CD4-positive, alpha-beta T cell (primary cell): ENCODE data around the gene ADAM11. TPM values are rescaled to one million over a fixed set of nuclear protein-coding genes. Genes with fewer than 3 reads are reported as not detected.
"Not testable (repeated sequence)": the region's sequence is repeated elsewhere in the genome, so short reads cannot be mapped to it uniquely, and the experiment has no call there.

Source experiments
- ATAC-seq: fragments of 200-7000 bp; cut with Tn5 transposase; one replicate; pipeline ENCODE4 v1.10.0; 2022; ENCODE audit warnings: mild to moderate bottlenecking; ENCODE audit not compliant: poor library complexity
- CTCF ChIA-PET: fragments of 350-600 bp; sonication (Branson Sonifier 250); formaldehyde crosslinking; loops from one replicate; lab custom pipeline; 2021; ENCODE audit warnings: antibody characterized with exemption, inconsistent platforms; lab: Charles Lee
- POLR2A ChIA-PET: fragments of 350-600 bp; sonication (Branson Sonifier 250); formaldehyde crosslinking; loops from one replicate; lab custom pipeline; 2021; ENCODE audit warnings: antibody characterized with exemption, inconsistent platforms; lab: Charles Lee
- DNase-seq, 14 experiments: peaks; one replicate each; pipeline ENCODE4 v3.0.0-alpha.2; 2013 to 2020; ENCODE audit warnings: mixed read lengths in 2 of 14
- H3K27ac ChIP-seq, 2 donors: one replicate each; pipeline versions ENCODE4 v1.5.1 to v1.7.0; 2013; ENCODE audit warnings: low read length in 2 of 2, low read depth in 1 of 2, mild to moderate bottlenecking in 1 of 2
- H3K27me3 ChIP-seq, 2 experiments: 1 replicate in 1 of 2; 2 replicates in 1 of 2; pipeline versions ENCODE4 v1.6.1 to v1.7.0; 2013; ENCODE audit warnings: low read length in 2 of 2, control low read depth in 1 of 2, mild to moderate bottlenecking in 1 of 2, moderate library complexity in 1 of 2; ENCODE audit not compliant: insufficient read depth in 2 of 2, control insufficient read depth in 1 of 2
- H3K36me3 ChIP-seq: one replicate; pipeline ENCODE4 v1.6.1; 2013; ENCODE audit warnings: low read length, control low read depth; ENCODE audit not compliant: insufficient read depth
- H3K4me1 ChIP-seq: one replicate; pipeline ENCODE4 v1.6.1; 2013; ENCODE audit warnings: low read length, control low read depth; ENCODE audit not compliant: insufficient read depth
- H3K4me3 ChIP-seq: one replicate; pipeline ENCODE4 v1.5.1; 2013; ENCODE audit warnings: mild to moderate bottlenecking, low read length, moderate library complexity
- H3K9me3 ChIP-seq, 2 experiments: 1 replicate in 1 of 2; 2 replicates in 1 of 2; pipeline versions ENCODE4 v1.6.1 to v1.7.0; 2013; ENCODE audit warnings: low read length in 2 of 2, mild to moderate bottlenecking in 2 of 2, control low read depth in 1 of 2, moderate library complexity in 1 of 2; ENCODE audit not compliant: control insufficient read depth in 1 of 2, insufficient read depth in 1 of 2
- H3K27ac Mint-ChIP-seq: one replicate; pipeline ENCODE4 v1.8.0; 2020; ENCODE audit warnings: mixed read lengths
- H3K27me3 Mint-ChIP-seq: one replicate; pipeline ENCODE4 v1.8.0; 2021; ENCODE audit warnings: mixed read lengths
- H3K36me3 Mint-ChIP-seq: one replicate; pipeline ENCODE4 v1.8.0; 2021; ENCODE audit warnings: low read depth, mixed read lengths
- H3K4me1 Mint-ChIP-seq: one replicate; pipeline ENCODE4 v1.8.0; 2021; ENCODE audit warnings: low read depth, mixed read lengths
- H3K4me3 Mint-ChIP-seq: one replicate; pipeline ENCODE4 v1.8.0; 2020; ENCODE audit warnings: mild to moderate bottlenecking, mixed read lengths
- H3K9me3 Mint-ChIP-seq: one replicate; pipeline ENCODE4 v1.8.0; 2020; ENCODE audit warnings: mixed read lengths
- CTCF ChIP-seq: fragments of 200-600 bp; IDR thresholded peaks from one replicate; pipeline ENCODE4 v1.8.0; 2022; ENCODE audit warnings: antibody characterized with exemption, mild to moderate bottlenecking
- intact Hi-C, 2 experiments: fragments of 100-400 bp; cut with DNase I in 1 of 2; cut with micrococcal nuclease in 1 of 2; formaldehyde crosslinking; loops; one replicate each; pipeline versions ENCODE4 v1.15.1 to v1.9.0; 2023 to 2025; cut with DNase I, micrococcal nuclease
- total RNA-seq, 174 experiments: library from RNA in 2 of 174; stranded (reverse) in 2 of 174; gene quantifications; one replicate each; pipeline ENCODE4 v1.2.3 and lab custom pipeline; 2021 to 2026

ADAM11 gene
- total RNA-seq, 2 experiments from 2014 or later: 0.16 to 0.47 TPM

GRCh38 chr17:44745301-44745700 is 13.5 kb upstream of the ADAM11 start:
- peaks cover 9% of the 10 kb centered on the region for H3K36me3 Mint-ChIP-seq
- Histone ChIP-seq H3K27ac (no peak overlapping the region), H3K4me3 (no peak overlapping the region), H3K9me3 (no peaks in the 10 kb centered on the region), H3K36me3 (no peaks in the 10 kb centered on the region), H3K27me3 (no peaks in the 10 kb centered on the region), H3K4me1 (no peaks in the 10 kb centered on the region)
- POLR2A ChIA-PET: no interaction called here
- no peaks in the 10 kb centered on the region for H3K4me1 Mint-ChIP-seq
- ATAC-seq: no peak
- TF ChIP-seq CTCF: no peak
- no peaks in the 10 kb centered on the region for H3K9me3 Mint-ChIP-seq
- H3K27ac Mint-ChIP-seq: no peak overlapping the region
- intact Hi-C loops: no loop called here
- CTCF ChIA-PET: no interaction called here
- DNase-seq: no peak
- H3K27me3 Mint-ChIP-seq: no peaks in the 10 kb centered on the region
- H3K4me3 Mint-ChIP-seq: no peak overlapping the region

- intact Hi-C loops, POLR2A ChIA-PET, H3K4me3 Mint-ChIP-seq, ATAC-seq, H3K9me3 Mint-ChIP-seq, DNase-seq, H3K27ac Mint-ChIP-seq, CTCF ChIA-PET, H3K4me3 ChIP-seq, H3K36me3 ChIP-seq, H3K4me1 ChIP-seq, H3K9me3 ChIP-seq, H3K27me3 Mint-ChIP-seq, H3K4me1 Mint-ChIP-seq, H3K27ac ChIP-seq, H3K27me3 ChIP-seq: not testable (repeated sequence)
- peaks cover 11% of the 10 kb centered on the region for H3K36me3 Mint-ChIP-seq
These were observed 13.1 kb upstream of the ADAM11 start for GRCh38 chr17:44745738-44746137.

- TF ChIP-seq CTCF: no peak
- Mint-ChIP-seq H3K36me3 (peaks cover 14% of the 10 kb centered on the region), H3K4me3 (no peak overlapping the region), H3K27me3 (no peaks in the 10 kb centered on the region), H3K9me3 (no peaks in the 10 kb centered on the region), H3K4me1 (no peaks in the 10 kb centered on the region), H3K27ac (no peak overlapping the region)
- no peaks in the 10 kb centered on the region for H3K4me1 ChIP-seq
- no peaks in the 10 kb centered on the region for H3K36me3 ChIP-seq
- no peak overlapping the region for H3K27ac ChIP-seq
- no peaks in the 10 kb centered on the region for H3K27me3 ChIP-seq
- no peaks in the 10 kb centered on the region for H3K9me3 ChIP-seq
- DNase-seq: no peak
- intact Hi-C loops: no loop called here
- POLR2A ChIA-PET: no interaction called here
- no peak for ATAC-seq
- CTCF ChIA-PET: no interaction called here
- H3K4me3 ChIP-seq: no peak overlapping the region
These were observed 11.2 kb upstream of the ADAM11 start for GRCh38 chr17:44747566-44747965.
